ENCODE data around the gene ATF2. TPM values are rescaled to one million over a fixed set of nuclear protein-coding genes. Genes with fewer than 3 reads are reported as not detected.

ATF2 gene
- total RNA-seq, 6 donors from 2014 or later, result 16.6 to 63.4 (median 35.6) TPM

GRCh38 chr2:175156534-175156933 is 11.5 kb downstream of the ATF2 start:
- 82 to 83% methylated on average over 5 of the region's 5 CpGs for WGBS, 2 donors
- Histone ChIP-seq H3K36me3 (no peaks in the 10 kb centered on the region), H3K4me1 (peaks cover 4 to 26% (median 8%) of the 10 kb centered on the region in 4 donors), H3K27me3 (no peaks in the 10 kb centered on the region), H3K27ac (no peak overlapping the region), H3K9me3 (no peaks in the 10 kb centered on the region), H3K4me3 (no peak overlapping the region)
- TF ChIP-seq, protein P1, sequence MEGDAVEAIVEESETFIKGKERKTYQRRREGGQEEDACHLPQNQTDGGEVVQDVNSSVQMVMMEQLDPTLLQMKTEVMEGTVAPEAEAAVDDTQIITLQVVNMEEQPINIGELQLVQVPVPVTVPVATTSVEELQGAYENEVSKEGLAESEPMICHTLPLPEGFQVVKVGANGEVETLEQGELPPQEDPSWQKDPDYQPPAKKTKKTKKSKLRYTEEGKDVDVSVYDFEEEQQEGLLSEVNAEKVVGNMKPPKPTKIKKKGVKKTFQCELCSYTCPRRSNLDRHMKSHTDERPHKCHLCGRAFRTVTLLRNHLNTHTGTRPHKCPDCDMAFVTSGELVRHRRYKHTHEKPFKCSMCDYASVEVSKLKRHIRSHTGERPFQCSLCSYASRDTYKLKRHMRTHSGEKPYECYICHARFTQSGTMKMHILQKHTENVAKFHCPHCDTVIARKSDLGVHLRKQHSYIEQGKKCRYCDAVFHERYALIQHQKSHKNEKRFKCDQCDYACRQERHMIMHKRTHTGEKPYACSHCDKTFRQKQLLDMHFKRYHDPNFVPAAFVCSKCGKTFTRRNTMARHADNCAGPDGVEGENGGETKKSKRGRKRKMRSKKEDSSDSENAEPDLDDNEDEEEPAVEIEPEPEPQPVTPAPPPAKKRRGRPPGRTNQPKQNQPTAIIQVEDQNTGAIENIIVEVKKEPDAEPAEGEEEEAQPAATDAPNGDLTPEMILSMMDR (IDR thresholded peaks at IDR 0.05), result no peak
- TF ChIP-seq POLR2AphosphoS5 (IDR thresholded peaks at IDR 0.05), result no peak
- no peak for TF ChIP-seq EP300 (IDR thresholded peaks at IDR 0.05)
- no peak for TF ChIP-seq POLR2A (IDR thresholded peaks at IDR 0.05)
- ATAC-seq (ENCODE audit: low FRiP score in 2 of 2), result no peak
- no peak for DNase-seq

DNA sequence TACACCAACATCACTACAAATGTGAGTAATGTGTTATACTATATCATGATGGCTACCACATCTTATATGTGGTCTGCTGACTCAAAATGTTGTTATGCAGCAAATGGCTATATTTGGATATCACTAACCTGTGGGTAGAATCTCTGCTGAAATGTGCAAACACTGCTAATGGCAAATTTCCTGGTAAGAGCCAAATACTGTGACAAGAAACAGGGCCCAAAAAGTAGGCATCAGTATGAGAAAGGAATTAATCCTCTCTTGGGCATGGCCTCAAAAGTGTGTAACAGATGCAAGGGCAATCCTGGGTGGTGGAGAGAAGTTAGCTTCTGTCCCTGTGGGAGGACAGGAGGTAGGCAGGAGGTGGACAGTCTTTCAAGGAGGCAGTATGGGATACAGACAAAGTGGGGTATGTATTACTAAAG is 13.3 kb downstream of the ATF2 start:
- no peak for ATAC-seq (ENCODE audit: low FRiP score in 2 of 2)
- H3K9me3 ChIP-seq, result no peaks in the 10 kb centered on the region
- no peak overlapping the region for H3K27ac ChIP-seq
- H3K27me3 ChIP-seq, result no peaks in the 10 kb centered on the region
- H3K4me1 ChIP-seq, result peaks cover 0 to 31% (median 10%) of the 10 kb centered on the region in 4 donors
- no peak for DNase-seq
- H3K4me3 ChIP-seq, result no peak overlapping the region
- H3K36me3 ChIP-seq, result peaks cover 0 to 8% (median 0%) of the 10 kb centered on the region in 4 donors
- TF ChIP-seq POLR2AphosphoS5 (IDR thresholded peaks at IDR 0.05) (no peak), EP300 (IDR thresholded peaks at IDR 0.05) (no peak), POLR2A (IDR thresholded peaks at IDR 0.05) (no peak)
- TF ChIP-seq, protein P1 (IDR thresholded peaks at IDR 0.05), result no peak

- Histone ChIP-seq H3K9me3 (no peaks in the 10 kb centered on the region), H3K27me3 (no peaks in the 10 kb centered on the region), H3K4me3 (no peak overlapping the region), H3K36me3 (peaks cover 0 to 13% (median 0%) of the 10 kb centered on the region in 4 donors), H3K4me1 (peaks cover 0 to 31% (median 10%) of the 10 kb centered on the region in 4 donors), H3K27ac (no peak overlapping the region)
- DNase-seq (no peak), ATAC-seq (ENCODE audit: low FRiP score in 2 of 2) (no peak)
- WGBS, 2 donors, result 74 to 81% methylated on average over 2 of the region's 2 CpGs
- TF ChIP-seq POLR2AphosphoS5 (IDR thresholded peaks at IDR 0.05) (no peak), EP300 (IDR thresholded peaks at IDR 0.05) (no peak), POLR2A (IDR thresholded peaks at IDR 0.05) (no peak)
- TF ChIP-seq, protein P1 (IDR thresholded peaks at IDR 0.05), result no peak
Observed at GRCh38 chr2:175152242-175152641, 15.8 kb downstream of the ATF2 start.

DNA sequence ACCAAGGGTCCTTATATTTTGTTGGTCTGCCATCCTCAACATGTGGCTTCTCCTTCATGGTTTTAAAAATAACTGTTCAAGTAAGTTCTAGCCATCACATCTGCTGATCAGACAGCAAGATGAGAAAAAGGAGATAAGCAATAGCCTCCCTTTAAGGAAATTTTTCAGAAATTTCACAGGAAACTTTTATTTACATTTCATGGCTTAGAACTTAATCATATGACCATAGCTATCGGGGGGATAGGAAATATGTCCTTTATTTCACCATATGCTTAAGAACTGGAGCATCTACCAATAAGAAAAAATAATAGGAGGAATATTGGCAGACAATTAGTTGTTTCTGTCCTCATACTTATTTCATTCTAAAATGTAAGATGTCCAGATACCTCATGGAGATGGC is 16.2 kb downstream of the ATF2 start:
- DNase-seq, result no peak
- no peak overlapping the region for H3K4me3 ChIP-seq
- ATAC-seq (ENCODE audit: low FRiP score in 2 of 2), result no peak
- H3K4me1 ChIP-seq, result peaks cover 0 to 31% (median 10%) of the 10 kb centered on the region in 4 donors
- H3K9me3 ChIP-seq, result no peaks in the 10 kb centered on the region
- peaks cover 0 to 13% (median 0%) of the 10 kb centered on the region in 4 donors for H3K36me3 ChIP-seq
- no peaks in the 10 kb centered on the region for H3K27me3 ChIP-seq
- WGBS, 2 donors, result 52 to 69% methylated on average over 1 of the region's 1 CpG
- TF ChIP-seq, protein P1 (IDR thresholded peaks at IDR 0.05), result no peak
- TF ChIP-seq POLR2A (IDR thresholded peaks at IDR 0.05), result no peak
- H3K27ac ChIP-seq, result no peak overlapping the region

DNA sequence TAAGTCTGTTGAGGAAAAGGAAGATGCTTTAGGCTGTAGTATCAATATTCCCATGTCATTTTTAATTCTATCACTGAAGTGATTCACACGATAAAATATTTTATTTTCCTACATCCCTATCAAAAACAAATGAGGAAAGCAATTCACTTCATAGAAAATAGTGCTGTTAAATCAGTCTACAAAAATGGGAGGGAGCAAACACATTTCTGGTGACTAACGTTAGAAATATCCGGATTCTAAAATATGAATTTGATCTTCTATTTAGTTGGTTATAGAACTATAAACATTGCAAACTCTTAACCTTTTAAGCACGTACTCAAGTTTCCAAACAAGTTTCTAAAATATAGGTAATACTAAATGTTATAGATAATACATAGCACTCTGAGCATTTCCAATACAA is 20.8 kb downstream of the ATF2 start:
- Histone ChIP-seq H3K36me3 (peaks cover 0 to 13% (median 0%) of the 10 kb centered on the region in 4 donors), H3K4me1 (peaks cover 0 to 12% (median 8%) of the 10 kb centered on the region in 4 donors), H3K4me3 (no peak overlapping the region), H3K27me3 (no peaks in the 10 kb centered on the region), H3K9me3 (no peaks in the 10 kb centered on the region), H3K27ac (no peak overlapping the region)
- no peak for DNase-seq
- TF ChIP-seq EP300 (IDR thresholded peaks at IDR 0.05) (no peak), POLR2A (IDR thresholded peaks at IDR 0.05) (no peak), POLR2AphosphoS5 (IDR thresholded peaks at IDR 0.05) (no peak)
- TF ChIP-seq, protein P1 (IDR thresholded peaks at IDR 0.05), result no peak
- ATAC-seq (ENCODE audit: low FRiP score in 2 of 2), result no peak
- 85 to 87% methylated on average over 4 of the region's 4 CpGs for WGBS, 2 donors

All from upper lobe of left lung (tissue), 6 donors.